Activated naive CD8-positive, alpha-beta T cell treated with anti-CD3 and anti-CD28 coated beads, Interleukin-2, amount 10 ng/mL, durations not matched to agents 7 days and 5 days (primary cell): ENCODE measurements around the gene CTDSP2. TPM values are rescaled to one million over a fixed set of nuclear protein-coding genes. Genes with fewer than 3 reads are reported as not detected.
"Not testable (repeated sequence)": the region's sequence is repeated elsewhere in the genome, so short reads cannot be mapped to it uniquely, and the experiment has no call there.

ENCODE experiments used
- ATAC-seq: fragments of 150-1000 bp; cut with Tn5 transposase; one replicate; pipeline ENCODE4 v1.10.0; 2021; ENCODE audit warnings: low read depth, moderate library complexity
- POLR2A ChIA-PET: fragments of 350-600 bp; sonication (Branson Sonifier 250); formaldehyde crosslinking; loops from one replicate; lab custom pipeline; 2021; ENCODE audit warnings: antibody characterized with exemption; lab: Charles Lee
- DNase-seq: peaks from one replicate; pipeline ENCODE4 v3.0.0; 2021
- H3K27ac Mint-ChIP-seq: one replicate; pipeline ENCODE4 v1.8.0; 2022; ENCODE audit warnings: mild to moderate bottlenecking, mixed read lengths
- H3K27me3 Mint-ChIP-seq: one replicate; pipeline ENCODE4 v1.8.0; 2022; ENCODE audit warnings: mild to moderate bottlenecking, moderate library complexity, mixed read lengths
- H3K36me3 Mint-ChIP-seq: one replicate; pipeline ENCODE4 v1.8.0; 2021; ENCODE audit warnings: mild to moderate bottlenecking, mixed read lengths
- H3K4me1 Mint-ChIP-seq: one replicate; pipeline ENCODE4 v1.8.0; 2021; ENCODE audit warnings: mixed read lengths
- H3K4me3 Mint-ChIP-seq: one replicate; pipeline ENCODE4 v1.8.0; 2022; ENCODE audit warnings: mild to moderate bottlenecking, moderate library complexity, mixed read lengths
- H3K9me3 Mint-ChIP-seq: one replicate; pipeline ENCODE4 v1.8.0; 2021; ENCODE audit warnings: mixed read lengths
- total RNA-seq, 2 experiments: library from RNA; stranded (reverse); gene quantifications; one replicate each; pipeline ENCODE4 v1.2.3, GENCODE V29; 2021

Gene CTDSP2
- total RNA-seq, 2 experiments from 2014 or later = 161 TPM

- POLR2A ChIA-PET = interaction anchor here (1.1 kb wide), 1 partner anchor 348 kb away, joined by 3 read pairs; no protein-coding TSS in a partner anchor
- H3K36me3 Mint-ChIP-seq, DNase-seq, ATAC-seq, H3K9me3 Mint-ChIP-seq, H3K27me3 Mint-ChIP-seq, H3K4me1 Mint-ChIP-seq, H3K27ac Mint-ChIP-seq, H3K4me3 Mint-ChIP-seq: not testable (repeated sequence)
These were observed 28.6 kb downstream of the CTDSP2 start for GRCh38 chr12:57817990-57818331.

DNA sequence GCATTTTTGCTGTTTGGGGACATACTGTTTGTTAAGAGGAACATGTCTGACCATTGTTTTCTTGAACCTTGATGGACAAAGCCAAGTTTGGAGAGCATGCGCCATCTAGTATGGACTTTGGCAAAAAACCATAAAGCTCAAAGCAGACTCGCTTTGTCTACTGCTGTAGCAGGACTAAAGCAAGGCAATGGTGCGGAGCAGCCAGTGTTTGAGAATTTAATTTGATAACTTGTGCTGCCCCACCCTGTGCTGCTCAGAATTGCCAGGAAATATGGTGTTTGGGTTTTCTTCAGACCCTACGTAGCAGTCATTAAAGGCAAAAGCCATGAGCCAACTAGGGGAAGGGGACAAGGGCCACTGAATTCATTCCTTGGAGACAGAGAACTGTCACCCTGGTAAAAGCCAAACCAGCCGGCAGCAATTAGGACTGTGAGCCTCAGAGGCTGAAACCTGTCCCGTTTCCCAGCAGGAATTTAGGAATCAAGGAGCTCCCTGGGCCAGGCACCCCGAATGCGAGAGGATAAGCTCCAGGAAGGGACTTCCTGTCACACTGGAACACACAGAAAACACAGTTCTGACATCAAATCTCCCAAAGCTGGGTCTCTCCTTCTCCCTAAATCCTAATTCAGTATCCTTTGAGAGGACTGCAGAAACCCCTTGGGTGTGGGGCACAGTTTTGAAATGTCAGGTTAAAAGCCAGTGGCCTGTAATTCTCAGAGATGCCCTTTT, 29.1 kb downstream of the CTDSP2 start:
- Mint-ChIP-seq H3K9me3 (no peaks in the 10 kb centered on the region), H3K4me1 (no peaks in the 10 kb centered on the region), H3K27me3 (no peaks in the 10 kb centered on the region), H3K27ac (no peak overlapping the region), H3K4me3 (no peak overlapping the region), H3K36me3 (peaks cover 7% of the 10 kb centered on the region)
- POLR2A ChIA-PET = no interaction called here
- ATAC-seq (no peak), DNase-seq (no peak)

DNA sequence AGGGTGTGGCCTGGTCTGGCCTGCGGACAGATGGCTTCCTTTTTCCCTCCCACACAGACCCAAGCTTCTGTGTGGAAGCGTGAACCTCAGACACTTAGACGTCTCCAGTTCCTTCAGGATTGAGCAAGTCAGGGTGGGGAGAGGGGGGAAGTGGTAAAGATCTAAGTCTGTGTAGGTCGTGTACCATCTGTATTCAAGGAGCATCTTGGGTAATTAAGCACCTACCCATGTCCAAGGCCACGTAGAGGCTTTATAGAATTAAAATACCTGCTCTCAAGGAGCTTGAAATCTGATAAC, 29.7 kb downstream of the CTDSP2 start:
- Mint-ChIP-seq H3K36me3 (peaks cover 7% of the 10 kb centered on the region), H3K9me3 (no peaks in the 10 kb centered on the region)
- POLR2A ChIA-PET = no interaction called here

GRCh38 chr12:57816001-57816854, 30.3 kb downstream of the CTDSP2 start:
- Mint-ChIP-seq H3K27ac (no peak overlapping the region), H3K36me3 (peaks cover 7% of the 10 kb centered on the region), H3K4me3 (no peak overlapping the region), H3K4me1 (no peaks in the 10 kb centered on the region), H3K9me3 (no peaks in the 10 kb centered on the region), H3K27me3 (no peaks in the 10 kb centered on the region)
- ATAC-seq (no peak), DNase-seq (no peak)
- POLR2A ChIA-PET = no interaction called here

More for the DNA sequence above, 29.7 kb downstream of the CTDSP2 start:
- H3K4me3 Mint-ChIP-seq = no peak overlapping the region
- no peaks in the 10 kb centered on the region for H3K27me3 Mint-ChIP-seq
- no peak overlapping the region for H3K27ac Mint-ChIP-seq
- H3K4me1 Mint-ChIP-seq = no peaks in the 10 kb centered on the region
- ATAC-seq (no peak), DNase-seq (no peak)

- Mint-ChIP-seq H3K4me1 (no peaks in the 10 kb centered on the region), H3K36me3 (peaks cover 7% of the 10 kb centered on the region), H3K9me3 (no peaks in the 10 kb centered on the region), H3K27me3 (no peaks in the 10 kb centered on the region), H3K27ac (no peak overlapping the region), H3K4me3 (no peak overlapping the region)
- DNase-seq (no peak), ATAC-seq (no peak)
- POLR2A ChIA-PET = no interaction called here
These were observed 31.1 kb downstream of the CTDSP2 start for GRCh38 chr12:57815177-57816000.

DNA sequence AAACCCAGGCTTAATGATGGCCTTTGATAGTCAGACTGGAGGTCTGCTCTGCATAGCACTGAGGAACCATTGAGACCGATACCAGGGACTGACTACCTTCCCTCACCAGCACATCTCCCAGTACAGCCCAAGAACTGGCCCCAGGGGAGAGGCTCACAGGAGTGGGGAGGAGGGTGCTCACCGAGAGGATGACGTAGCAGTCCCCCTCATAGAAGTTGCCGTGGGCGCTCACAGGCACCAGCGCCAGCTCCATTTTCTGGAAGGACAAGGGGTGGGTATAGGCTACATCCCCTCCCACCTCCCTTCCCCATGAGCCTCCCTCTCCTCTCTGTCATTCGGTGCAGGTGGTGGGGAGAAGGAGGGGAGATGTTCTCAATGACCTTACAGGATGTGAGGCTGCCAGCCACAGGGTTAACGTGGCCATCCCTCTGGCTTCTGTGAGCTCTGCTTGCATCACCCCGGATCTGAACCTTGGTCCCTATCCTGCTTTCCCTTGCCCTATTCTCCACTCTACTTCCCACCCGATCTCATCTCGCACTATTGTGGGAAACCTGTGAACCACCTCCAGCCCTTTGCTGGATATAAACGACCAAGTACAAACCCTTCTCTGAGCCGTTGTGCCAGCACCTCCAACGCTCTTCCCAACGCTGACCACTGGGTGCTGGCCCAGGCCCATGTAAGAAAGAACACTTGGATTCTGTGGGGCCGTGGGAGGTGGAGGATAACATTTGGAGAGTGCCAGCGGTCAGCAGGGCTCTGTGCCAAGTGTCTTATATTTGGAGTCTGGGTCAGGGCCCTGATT, 32.4 kb downstream of the CTDSP2 start:
- Mint-ChIP-seq H3K27me3 (no peaks in the 10 kb centered on the region), H3K9me3 (no peaks in the 10 kb centered on the region), H3K36me3 (peaks cover 7% of the 10 kb centered on the region), H3K4me1 (no peaks in the 10 kb centered on the region), H3K27ac (no peak overlapping the region), H3K4me3 (no peak overlapping the region)
- ATAC-seq (no peak), DNase-seq (no peak)
- POLR2A ChIA-PET = no interaction called here

DNA sequence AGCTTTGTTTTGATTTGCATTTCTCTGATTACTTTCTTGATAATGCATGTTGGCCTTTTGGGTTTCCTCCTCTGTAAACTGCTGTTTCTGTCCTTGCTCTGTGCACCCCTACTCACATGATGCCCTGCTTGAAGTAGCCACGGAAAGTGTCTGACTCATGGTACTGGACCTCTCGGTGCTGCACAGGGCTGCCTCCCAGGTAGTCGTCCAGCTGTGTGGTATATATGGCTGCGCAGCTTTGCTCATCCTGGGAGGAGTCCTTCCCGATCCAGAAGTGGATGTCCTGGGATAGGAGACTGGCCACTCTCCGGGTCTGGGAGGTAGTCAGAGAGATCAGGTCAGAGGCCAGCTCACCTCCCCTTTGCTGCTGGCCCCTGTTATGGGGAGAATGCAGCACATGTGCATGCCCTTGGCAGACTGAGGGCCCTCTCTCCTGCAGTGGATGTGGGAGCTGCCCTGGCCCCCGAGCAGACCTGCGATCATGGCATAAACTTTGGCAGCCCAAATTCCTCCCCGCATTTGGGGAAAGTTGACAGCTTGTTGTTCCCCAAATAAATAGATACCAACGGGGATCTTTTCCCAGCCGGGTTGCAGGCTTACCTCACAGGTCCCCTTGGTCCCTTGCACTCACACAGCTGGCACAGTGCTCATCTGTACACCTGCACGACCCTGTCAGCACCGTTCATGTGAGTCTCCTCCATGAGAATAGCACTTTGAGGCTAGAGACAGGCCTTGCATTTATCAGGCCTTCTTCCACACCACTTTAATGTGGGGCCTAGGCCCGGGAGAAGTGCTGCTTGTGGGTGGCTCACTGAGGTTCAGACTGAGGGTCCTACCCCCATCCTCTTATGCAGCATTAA, 33.2 kb downstream of the CTDSP2 start:
- POLR2A ChIA-PET = interaction anchor here (0.6 kb wide), 1 partner anchor 100 kb away, joined by 4 read pairs; no protein-coding TSS in a partner anchor
- no peak for ATAC-seq
- H3K9me3 Mint-ChIP-seq = no peaks in the 10 kb centered on the region
- H3K4me1 Mint-ChIP-seq = no peaks in the 10 kb centered on the region
- H3K4me3 Mint-ChIP-seq = no peak overlapping the region
- no peaks in the 10 kb centered on the region for H3K36me3 Mint-ChIP-seq
- H3K27me3 Mint-ChIP-seq = no peaks in the 10 kb centered on the region
- no peak for DNase-seq
- H3K27ac Mint-ChIP-seq = no peak overlapping the region

- Mint-ChIP-seq H3K4me3 (no peak overlapping the region), H3K27ac (no peak overlapping the region), H3K36me3 (no peaks in the 10 kb centered on the region), H3K4me1 (no peaks in the 10 kb centered on the region), H3K9me3 (no peaks in the 10 kb centered on the region), H3K27me3 (no peaks in the 10 kb centered on the region)
- POLR2A ChIA-PET = no interaction called here
- DNase-seq (no peak), ATAC-seq (no peak)
These were observed 35.3 kb downstream of the CTDSP2 start for GRCh38 chr12:57811028-57811755.

GRCh38 chr12:57810450-57810849, 36.1 kb downstream of the CTDSP2 start:
- H3K4me3 Mint-ChIP-seq = no peak overlapping the region
- H3K9me3 Mint-ChIP-seq = no peaks in the 10 kb centered on the region
- no peak overlapping the region for H3K27ac Mint-ChIP-seq
- H3K27me3 Mint-ChIP-seq = no peaks in the 10 kb centered on the region
- ATAC-seq = no peak
- POLR2A ChIA-PET = no interaction called here
- no peaks in the 10 kb centered on the region for H3K4me1 Mint-ChIP-seq
- no peaks in the 10 kb centered on the region for H3K36me3 Mint-ChIP-seq
- no peak for DNase-seq

DNA sequence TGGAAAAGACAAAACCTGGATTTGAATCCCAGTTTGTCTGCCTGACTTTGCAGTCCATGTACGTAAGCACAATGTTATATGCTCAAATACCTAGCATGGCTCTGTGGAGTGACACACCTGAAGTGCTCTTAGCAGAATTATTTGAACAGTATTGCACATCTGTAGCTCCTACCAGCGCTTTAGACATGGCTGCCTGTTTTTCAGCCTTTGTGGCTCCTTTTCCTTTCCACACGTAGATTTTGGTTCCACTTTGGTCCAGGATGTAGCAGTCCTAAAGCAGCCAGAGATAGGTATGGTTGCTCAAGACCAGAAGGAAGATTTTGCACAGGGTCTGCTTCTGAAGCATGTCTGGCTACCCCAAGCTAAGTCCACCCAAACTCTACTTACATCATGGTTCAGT, 37.1 kb downstream of the CTDSP2 start:
- Mint-ChIP-seq H3K27me3 (no peaks in the 10 kb centered on the region), H3K4me1 (no peaks in the 10 kb centered on the region), H3K36me3 (no peaks in the 10 kb centered on the region), H3K4me3 (no peak overlapping the region), H3K27ac (no peak overlapping the region), H3K9me3 (no peaks in the 10 kb centered on the region)
- POLR2A ChIA-PET = no interaction called here
- no peak for ATAC-seq
- DNase-seq = no peak

GRCh38 chr12:57808351-57808750, 38.2 kb downstream of the CTDSP2 start:
- Mint-ChIP-seq H3K36me3 (no peaks in the 10 kb centered on the region), H3K4me1 (no peaks in the 10 kb centered on the region), H3K27me3 (no peaks in the 10 kb centered on the region), H3K27ac (no peak overlapping the region), H3K9me3 (no peaks in the 10 kb centered on the region), H3K4me3 (no peak overlapping the region)
- no peak for ATAC-seq
- POLR2A ChIA-PET = no interaction called here
- no peak for DNase-seq

DNA sequence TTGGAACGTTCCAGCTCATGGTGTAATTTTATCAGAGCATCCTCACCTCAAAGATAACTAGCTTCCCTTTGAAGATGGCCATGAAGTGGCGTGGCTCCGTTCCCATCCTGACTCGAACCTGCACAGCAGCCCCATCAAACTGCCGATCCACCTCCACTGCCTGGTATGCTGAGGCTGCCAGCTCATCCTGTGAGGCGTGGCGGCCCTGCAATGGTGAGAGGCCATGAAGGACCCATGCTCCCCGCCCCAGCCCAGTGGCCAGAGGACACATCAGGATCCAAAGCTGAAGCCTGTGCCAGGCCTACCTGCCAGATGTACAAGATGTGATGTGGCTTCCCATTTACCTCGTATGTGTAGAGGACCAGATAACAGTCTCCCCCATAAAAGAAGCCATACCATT, 39.2 kb downstream of the CTDSP2 start:
- no peak overlapping the region for H3K27ac Mint-ChIP-seq
- ATAC-seq = no peak

More for the DNA sequence above, 39.2 kb downstream of the CTDSP2 start:
- H3K27me3 Mint-ChIP-seq = no peaks in the 10 kb centered on the region
- H3K4me1 Mint-ChIP-seq = no peaks in the 10 kb centered on the region
- no peaks in the 10 kb centered on the region for H3K36me3 Mint-ChIP-seq
- no peaks in the 10 kb centered on the region for H3K9me3 Mint-ChIP-seq
- DNase-seq = no peak
- H3K4me3 Mint-ChIP-seq = no peak overlapping the region
- POLR2A ChIA-PET = no interaction called here
